Gastroesophageal sphincter (tissue), 3 donors: ENCODE data around the gene MARK2.

ENCODE experiments used
- CTCF ChIP-seq, 4 experiments: fragments of 200-600 bp in 2 of 4; fragments of 450-650 bp in 2 of 4; sonication (generic) in 1 of 4; IDR thresholded peaks; one replicate each; pipeline ENCODE4 v1.5.1; 2017 to 2019; ENCODE audit warnings: antibody characterized with exemption in 4 of 4, mild to moderate bottlenecking in 2 of 4, moderate library complexity in 2 of 4
- EP300 ChIP-seq: sonication (generic); formaldehyde crosslinking; IDR thresholded peaks from one replicate; pipeline ENCODE4 v1.6.1; 2017; ENCODE audit warnings: antibody characterized with exemption, mild to moderate bottlenecking
- POLR2A ChIP-seq, 2 donors: fragments of 450-650 bp; IDR thresholded peaks; one replicate each; pipeline ENCODE4 v1.6.1; 2017; ENCODE audit warnings: antibody characterized with exemption in 2 of 2, mild to moderate bottlenecking in 2 of 2, moderate library complexity in 1 of 2
- POLR2AphosphoS5 ChIP-seq: sonication (generic); formaldehyde crosslinking; IDR thresholded peaks from one replicate; pipeline ENCODE4 v1.6.1; 2017; ENCODE audit warnings: antibody characterized with exemption

- TF ChIP-seq POLR2A (IDR thresholded peaks at IDR 0.05): no peak
- TF ChIP-seq CTCF (IDR thresholded peaks at IDR 0.05): no peak
- no peak for TF ChIP-seq POLR2AphosphoS5
- TF ChIP-seq EP300: no peak
These were observed 20.3 kb upstream of the MARK2 start for GRCh38 chr11:63818609-63819008.
